NCI-H1417 treated with DMSO at 0.1 percent for 48 hours (cell line): ENCODE results near the gene C19orf85.

Experiments
- DNase-seq: peaks from one replicate; lab custom pipeline; 2025; lab: John Stamatoyannopoulos, UW

The C19orf85 gene

DNA sequence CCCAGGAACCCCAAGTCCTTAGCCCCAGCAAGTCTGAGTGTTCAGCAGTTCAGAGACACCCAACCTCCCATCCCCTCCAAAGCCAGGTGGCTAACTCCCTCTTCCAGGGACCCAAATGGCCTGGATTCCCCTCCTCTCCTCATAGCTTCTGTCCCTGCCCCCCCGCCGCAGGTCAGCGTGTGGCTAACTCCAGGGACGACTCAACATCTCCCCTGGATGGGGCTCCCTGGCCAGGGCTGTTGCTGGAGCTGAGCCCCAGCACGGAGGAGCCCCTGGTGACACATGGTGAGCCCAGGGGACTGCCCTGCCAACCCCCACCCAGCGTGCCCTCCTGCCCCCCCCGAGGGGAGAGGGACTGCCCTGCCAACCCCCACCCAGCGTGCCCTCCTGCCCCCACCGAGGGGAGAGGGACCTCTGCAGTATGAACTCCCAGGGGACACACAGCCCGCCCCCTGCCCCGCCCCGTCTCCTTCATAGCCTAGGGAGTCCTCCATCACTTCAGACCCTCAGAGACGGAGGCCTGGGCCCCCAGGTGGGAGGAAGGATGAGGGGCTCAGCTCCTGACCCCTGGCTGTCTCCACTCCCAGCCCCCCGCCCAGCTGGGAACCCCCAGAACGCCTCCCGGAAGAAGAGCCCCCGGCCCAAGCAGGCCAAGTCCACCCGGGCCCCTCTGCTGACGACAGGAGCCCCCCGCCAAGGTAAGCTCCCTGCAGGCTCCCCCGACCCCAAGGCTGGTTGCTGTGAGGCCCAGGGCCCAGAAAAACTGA lies 25.3 kb upstream of the C19orf85 start:
- no peak for DNase-seq

DNA sequence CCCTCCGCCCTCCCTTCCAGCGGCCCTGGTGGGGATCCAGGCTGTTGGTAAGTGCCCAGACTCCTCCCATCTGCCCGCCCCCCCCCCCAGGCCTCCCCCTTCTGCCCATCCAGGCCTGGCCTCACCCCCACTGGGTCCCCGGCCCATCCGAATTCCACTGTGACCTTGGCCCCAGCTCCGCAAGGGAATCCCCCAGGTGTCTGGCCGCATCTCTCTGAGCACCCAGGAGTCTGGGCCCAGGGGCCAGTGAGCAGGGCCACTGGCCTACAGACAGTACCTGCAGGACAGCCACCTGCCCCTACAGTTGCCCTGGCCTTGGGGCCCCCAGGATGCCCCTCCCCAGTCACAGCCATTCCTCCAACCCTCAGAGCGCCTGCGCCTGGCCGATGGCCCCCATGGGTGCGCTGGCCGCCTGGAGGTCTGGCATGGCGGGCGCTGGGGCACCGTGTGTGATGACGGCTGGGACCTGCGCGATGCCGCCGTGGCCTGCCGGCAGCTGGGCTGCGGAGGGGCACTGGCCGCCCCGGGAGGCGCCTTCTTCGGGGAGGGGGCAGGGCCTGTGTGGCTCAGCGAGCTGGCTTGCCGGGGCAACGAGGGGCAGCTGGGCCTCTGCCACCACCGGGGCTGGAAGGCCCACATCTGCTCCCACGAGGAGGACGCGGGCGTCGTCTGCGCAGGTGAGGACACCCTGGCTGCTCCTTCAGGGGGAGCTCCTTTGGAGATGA lies 24.6 kb upstream of the C19orf85 start:
- DNase-seq: no peak

DNA sequence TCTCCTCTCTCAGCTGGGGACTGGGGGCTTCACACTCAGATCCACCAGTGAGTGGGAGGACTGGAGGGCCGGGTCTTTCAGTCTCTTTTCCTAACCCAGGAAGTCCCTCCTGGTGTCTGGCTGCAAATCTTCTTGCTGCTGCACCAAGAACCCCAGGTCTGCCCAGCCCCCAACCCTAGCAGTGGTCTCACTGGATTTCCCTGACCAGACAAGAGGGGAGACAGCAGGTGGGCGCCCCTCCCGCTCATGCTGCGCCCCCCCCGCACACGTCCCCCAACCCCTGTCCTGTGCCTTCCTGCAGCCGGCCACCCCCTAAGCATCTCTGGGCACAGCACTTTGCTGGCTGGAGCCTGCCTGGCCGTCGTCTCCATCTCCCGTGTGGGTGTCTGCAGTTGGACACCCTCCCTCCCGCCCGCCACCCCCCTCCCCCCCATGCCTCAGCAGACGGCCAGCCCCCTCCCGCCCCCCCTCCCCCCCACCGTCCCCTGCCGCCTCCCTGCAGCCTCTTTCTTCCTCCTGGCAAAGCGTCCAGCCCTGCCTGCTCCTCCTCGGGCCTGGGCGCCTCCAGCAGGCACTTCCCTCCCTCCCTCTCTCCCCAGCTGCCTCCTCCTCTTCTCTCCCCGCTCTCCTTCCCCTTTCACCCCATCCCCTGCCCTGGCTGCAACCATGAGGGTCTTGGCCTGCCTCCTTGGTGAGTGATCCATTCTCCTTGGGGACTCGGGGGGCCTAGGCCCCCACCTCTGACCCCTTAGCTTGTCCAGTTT lies 23.6 kb upstream of the C19orf85 start, which contains the start of gene SSC5D:
TSS of gene SSC5D (plus strand) at position 513 of the 764 bp plus-strand sequence. CDS start at position 667, 154 bp downstream.
- DNase-seq: no peak

DNA sequence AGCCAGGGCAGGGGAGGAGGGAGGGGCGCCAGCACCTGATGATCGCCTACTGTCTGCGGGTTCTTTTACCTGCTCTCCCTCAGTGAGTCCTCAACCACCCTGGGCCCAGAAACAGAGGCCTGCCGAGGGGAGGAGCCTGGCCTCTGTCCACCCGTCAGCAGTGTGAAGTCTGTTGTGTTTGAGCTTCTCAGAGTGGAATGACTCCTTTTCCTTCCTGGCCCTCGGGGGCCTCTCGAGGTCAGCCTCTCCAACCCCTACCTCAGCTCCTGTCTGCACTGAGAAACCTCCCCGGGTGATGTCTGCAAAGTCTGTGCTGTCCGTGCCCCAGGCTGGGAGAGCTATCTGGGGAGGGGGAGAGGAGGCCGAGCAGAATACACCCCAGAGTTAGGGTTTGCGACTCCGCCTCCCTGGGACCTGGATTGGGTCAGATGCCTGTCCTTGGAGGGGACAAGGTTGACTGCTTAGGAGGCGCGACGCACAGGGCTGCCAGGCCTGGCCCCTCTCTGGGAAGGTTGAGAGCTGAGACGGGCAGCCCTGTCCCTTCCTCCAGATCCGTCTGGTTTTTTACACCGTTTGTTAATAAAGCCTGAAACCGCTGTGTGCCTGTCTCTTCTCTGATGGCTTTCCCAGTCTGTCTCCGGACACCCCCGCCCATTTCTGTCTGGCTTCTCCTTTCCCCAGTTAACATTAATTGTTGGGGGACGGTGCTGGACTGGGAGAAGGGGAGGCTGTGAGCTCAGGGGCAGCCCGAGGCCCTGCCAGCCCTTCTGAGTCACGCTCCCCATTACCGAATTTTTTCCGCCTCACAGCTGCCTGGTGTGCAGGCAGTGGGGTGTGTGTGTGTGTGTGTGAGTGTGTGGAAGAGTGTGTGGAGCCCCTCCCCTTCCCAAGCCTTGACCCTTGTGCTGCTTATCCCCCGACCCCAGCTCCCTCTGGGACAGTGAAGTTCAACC lies 22.7 kb upstream of the C19orf85 start:
- no peak for DNase-seq

DNA sequence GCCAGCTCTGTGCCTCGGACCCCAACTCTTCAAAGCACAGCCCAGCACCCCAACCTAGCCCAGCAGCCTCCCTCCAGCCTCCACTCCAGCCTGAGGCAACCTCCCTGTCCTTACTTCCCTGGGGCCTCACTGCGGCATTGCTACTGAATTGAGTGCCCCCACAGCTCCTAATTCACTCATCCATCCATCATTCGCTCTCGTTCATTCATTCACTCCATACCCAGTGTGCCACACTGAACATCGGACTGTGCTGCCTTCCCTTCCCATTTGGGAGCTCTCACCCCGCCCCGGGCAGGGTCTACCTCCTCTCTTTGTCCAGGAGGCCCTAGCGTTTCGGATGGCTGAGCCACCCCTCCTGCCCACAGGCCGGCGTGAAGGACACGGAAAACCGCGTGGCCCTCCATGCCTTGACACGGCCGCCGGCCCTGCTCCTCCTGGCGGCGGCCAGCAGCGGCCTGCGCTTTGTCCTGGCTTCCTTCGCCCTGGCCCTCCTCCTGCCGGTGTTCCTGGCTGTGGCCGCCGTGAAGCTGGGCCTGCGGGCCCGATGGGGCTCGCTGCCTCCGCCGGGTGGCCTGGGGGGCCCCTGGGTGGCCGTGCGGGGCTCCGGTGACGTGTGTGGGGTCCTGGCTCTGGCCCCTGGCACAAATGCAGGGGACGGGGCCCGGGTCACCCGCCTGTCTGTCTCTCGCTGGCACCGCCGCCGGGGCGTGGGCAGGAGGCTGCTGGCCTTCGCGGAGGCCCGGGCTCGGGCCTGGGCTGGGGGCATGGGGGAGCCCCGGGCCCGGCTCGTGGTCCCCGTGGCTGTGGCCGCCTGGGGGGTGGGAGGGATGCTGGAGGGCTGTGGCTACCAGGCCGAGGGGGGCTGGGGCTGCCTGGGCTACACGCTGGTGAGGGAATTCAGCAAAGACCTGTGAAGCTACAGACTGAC lies 21.8 kb upstream of the C19orf85 start:
- DNase-seq: no peak

DNA sequence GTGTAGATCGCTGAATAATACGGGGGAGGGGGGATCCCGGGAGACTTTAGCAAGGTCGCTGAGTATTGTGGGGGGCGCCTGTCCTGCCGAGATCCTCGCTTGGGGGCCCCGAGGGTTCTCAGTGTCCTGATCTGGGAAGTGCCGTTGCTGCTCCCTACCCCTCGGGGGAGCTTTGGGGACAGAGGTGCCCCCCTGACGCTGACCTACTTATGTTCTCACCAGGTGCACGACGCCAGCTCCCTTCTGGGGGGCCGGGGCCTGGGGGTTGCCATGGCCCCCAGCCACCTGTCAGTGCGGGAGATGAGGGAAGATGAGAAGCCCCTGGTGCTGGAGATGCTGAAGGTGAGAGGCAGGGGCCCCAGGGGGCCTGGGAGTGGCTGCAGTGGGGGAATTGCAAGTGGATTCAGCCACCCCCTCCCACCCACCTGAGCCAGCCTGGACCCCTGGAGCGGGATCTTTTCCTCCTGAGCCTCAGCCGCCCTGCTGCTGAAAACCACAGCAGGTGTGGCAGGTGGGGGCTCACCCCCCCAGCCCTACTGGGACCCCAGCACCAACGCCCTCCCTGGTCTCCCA lies 21.0 kb upstream of the C19orf85 start:
- no peak for DNase-seq

DNA sequence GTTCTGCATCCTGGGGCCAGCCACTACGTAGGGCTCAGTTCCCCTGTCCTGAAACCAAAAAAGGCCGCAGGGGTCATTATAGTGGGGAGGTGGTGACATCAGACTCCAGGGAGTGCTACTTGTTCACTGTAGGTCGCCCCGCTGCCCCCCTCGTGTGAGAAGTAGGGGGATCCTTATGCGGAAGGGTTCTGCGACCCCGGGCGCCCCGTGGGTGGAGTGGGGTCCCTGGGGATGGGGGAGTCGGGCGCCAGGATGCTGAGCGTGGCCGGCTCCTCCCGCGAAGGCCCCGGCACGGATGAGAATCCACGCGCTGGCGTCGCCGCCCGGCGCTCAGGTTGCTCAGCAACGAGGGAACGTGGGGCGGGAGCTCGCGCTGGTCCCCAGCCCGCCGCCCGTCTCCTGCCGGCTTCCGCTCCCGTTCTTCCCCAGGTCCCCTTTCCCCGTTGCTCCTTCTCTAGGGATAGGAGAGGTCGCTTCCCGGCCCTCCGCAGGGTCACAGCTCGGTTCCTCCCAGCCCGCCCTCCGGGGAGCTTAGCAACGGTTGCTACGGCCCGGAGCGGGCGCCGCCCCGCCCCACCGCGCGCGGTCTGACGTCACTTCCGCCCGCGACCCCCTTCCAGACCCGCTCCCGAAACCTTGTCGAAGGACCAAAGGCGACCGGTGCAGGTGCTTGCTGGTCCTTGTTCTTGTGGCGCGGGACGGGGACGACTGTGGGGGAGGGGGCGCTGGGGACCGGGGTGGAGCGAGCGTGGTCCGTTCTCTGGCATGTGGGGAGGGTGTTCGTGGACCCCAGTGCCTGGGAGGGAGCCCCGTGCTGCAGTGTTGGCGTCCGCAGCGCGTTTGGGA lies 20.3 kb upstream of the C19orf85 start, which contains the start of gene NAT14:
TSS of gene NAT14 (plus strand) at position 596 of the 846 bp plus-strand sequence. CDS start 521 bp downstream, outside the sequence.
- no peak for DNase-seq

DNA sequence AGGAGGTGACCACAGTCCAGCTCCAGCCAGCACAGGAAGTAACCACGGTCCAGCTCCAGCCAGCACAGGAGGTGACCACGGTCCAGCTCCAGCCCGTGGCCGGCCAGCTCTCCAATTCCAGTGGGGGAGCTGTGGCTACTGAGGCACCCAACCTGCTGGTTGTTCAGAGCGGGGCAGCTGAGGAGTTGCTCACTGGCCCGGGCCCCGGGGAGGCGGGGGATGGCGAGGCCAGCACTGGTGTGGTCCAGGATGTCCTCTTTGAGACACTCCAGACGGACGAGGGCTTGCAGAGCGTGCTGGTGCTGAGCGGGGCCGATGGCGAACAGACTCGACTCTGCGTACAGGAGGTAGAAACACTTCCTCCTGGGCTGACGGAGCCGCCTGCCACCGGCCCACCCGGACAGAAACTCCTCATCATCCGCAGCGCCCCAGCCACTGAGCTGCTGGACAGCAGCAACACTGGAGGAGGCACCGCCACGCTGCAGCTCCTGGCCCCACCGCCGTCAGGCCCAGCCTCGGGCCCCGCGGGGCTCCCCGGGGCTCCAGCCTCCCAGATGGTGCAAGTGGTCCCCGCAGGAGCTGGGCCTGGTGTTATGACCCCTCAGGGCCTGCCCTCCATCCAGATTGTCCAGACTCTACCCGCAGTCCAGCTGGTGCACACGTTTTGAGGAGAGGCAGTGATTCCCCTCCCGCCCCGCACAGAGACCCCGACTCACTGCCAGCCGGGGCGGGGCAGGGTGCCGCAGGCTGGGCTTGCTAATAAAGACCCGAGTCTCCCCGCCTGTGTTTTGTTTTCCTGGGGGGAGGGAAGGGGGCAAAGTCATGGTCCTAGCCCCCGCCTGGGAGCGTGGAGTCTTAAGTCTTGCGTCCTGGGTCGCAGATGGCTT lies 19.4 kb upstream of the C19orf85 start:
- no peak for DNase-seq

DNA sequence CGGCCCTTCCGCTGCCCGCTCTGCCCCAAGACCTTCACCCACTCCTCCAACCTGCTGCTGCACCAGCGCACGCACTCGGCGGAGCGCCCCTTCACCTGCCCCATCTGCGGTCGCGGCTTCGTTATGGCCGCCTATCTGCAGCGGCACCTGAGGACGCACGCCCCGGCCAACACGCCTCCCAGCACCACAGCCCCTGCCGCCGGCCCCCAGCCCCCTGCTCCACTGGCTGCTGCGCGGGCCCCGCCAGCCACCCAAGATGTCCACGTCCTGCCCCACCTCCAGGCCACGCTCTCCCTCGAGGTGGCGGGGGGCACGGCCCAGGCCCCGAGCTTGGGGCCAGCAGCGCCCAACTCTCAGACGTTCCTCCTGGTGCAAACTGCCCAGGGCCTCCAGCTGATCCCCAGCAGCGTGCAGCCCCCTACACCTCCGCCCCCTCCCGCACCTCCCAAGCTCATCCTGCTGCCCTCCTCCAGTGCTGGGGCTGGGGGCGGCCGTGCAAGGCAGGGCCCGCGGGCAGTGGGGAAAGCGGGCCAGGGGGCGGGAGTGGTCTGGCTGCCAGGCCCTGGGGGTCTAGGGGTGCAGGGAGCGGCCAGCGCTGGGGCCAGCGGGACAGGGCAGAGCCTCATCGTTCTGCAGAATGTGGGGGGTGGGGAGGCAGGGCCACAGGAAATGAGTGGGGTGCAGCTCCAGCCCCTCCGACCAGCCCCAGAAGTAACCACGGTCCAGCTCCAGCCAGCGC lies 18.6 kb upstream of the C19orf85 start:
- no peak for DNase-seq

DNA sequence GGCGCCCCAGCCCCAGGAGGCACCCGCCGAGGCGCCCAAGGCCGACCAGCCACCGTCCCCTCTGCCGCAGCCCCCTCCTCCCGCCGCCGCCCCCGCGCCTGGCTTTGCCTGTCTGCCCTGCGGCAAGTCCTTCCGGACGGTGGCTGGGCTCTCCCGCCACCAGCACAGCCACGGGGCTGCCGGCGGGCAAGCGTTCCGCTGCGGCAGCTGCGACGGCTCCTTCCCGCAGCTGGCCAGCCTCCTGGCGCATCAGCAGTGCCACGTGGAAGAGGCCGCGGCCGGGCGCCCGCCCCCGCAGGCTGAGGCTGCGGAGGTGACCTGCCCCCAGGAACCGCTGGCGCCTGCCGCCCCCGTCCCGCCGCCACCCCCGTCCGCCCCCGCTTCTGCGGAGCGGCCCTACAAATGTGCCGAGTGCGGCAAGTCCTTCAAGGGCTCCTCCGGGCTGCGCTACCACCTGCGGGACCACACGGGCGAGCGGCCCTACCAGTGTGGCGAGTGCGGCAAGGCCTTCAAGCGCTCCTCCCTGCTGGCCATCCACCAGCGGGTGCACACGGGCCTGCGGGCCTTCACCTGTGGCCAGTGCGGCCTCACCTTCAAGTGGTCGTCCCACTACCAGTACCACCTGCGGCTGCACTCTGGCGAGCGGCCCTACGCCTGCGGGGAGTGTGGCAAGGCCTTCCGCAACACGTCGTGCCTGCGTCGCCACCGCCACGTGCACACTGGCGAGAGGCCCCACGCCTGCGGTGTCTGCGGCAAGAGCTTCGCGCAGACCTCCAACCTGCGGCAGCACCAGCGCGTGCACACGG lies 17.8 kb upstream of the C19orf85 start:
- DNase-seq: no peak

DNA sequence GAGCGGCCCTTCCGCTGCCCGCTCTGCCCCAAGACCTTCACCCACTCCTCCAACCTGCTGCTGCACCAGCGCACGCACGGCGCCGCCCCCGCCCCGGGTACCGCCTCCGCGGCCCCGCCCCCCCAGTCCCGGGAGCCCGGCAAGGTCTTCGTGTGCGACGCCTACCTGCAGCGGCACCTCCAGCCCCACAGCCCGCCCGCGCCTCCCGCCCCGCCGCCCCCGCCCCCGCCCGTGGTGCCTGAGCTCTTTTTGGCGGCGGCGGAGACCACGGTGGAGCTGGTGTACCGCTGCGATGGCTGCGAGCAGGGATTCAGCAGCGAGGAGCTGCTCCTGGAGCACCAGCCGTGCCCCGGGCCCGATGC lies 17.2 kb upstream of the C19orf85 start:
- DNase-seq: no peak

DNA sequence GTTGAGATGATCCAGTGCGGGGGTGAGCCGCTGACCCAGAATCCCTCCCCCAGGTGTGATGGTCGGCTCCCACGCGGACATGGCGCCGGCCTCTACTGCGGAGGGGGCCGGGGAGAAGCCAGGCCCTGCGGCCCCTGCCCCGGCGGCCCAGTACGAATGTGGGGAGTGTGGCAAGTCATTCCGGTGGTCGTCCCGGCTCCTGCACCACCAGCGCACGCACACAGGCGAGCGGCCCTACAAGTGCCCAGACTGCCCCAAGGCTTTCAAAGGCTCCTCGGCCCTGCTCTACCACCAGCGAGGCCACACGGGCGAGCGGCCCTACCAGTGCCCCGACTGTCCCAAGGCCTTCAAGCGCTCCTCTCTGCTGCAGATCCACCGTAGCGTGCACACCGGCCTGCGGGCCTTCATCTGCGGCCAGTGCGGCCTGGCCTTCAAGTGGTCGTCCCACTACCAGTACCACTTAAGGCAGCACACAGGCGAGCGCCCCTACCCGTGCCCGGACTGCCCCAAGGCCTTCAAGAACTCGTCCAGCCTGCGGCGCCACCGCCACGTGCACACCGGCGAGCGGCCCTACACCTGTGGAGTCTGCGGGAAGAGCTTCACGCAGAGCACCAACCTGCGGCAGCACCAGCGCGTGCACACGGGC lies 16.7 kb upstream of the C19orf85 start:
- no peak for DNase-seq

DNA sequence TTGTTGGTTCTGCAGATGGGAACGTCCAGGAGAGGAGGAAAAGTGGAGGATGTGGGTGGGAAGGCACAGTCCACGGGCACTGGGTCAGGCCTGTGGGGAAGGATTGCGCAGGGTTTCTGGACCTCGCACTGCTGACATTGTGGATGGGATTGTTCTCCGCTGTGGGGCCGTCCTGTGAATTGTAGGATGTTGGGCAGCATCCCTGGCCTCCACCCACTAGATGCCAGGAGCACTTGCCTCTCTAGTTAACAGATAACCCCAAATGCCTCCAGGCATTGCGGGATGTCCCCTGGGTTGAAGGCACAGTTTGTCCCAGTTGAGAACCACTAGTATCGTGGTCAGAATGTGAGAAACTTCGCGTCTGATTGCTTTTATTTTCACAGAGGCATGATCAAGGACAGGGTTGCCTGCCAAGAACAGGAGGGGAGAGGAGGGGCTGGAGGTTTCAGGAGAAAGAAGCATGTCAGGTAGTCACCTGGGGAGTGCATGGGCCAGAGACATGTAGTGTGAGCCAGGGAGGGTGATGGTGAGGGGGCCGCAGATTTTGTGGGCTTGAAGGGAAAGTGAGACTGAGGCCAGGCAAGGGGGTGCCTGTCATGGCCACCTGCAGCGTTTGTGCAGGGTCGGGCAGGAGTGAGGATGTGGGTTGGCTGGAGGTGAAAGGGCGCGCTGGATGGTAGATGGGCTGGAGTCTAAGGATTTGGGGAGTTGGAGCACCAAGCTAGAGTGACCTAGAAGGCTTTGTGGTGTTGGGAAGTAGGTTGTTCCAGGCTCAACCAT lies 15.1 kb upstream of the C19orf85 start:
- no peak for DNase-seq

DNA sequence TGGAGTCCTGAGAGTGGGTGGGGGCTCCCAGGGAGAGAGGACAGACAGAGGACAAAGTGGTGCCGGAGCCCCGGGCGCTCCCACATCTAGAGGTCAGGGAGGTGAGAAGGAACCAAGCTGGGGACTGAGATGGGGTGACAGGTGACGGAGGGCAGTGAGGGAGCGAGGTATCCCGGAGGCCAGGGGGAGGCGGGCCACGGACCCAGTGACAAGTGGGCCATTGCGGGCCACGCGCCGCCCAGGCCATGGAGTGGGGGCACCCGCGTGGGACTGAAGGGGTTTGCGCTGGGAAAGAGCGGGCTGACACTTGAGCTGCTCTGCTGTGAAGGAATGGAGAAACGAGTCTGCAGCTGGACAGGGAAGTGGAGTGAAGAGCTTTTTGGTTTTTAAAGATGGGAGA lies 14.5 kb upstream of the C19orf85 start:
- DNase-seq: no peak

DNA sequence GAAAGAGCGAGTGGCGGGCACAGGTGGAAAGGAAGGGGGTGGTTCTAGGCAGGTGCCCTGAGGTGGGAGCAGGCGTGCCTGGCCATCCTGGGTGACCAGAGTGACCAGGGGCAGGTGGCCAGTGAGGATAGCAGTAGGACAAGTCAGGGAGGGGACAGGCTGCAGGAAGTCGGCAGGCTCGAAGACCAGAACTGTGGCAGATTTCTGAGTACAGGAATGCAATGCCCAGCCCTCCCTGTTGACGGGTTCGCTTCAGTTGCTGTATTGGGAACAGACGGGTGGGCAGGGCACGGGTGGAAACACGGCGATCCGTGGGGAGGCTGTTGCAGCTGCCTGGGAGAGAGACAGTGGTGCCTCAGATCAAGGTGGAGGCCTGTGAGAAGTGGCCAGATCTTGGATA lies 13.8 kb upstream of the C19orf85 start:
- DNase-seq: no peak
